ENCODE data around the gene SPAG6.
"Not testable (repeated sequence)": the region's sequence is repeated elsewhere in the genome, so short reads cannot be mapped to it uniquely, and the experiment has no call there.

Gene SPAG6

GRCh38 chr10:22343731-22344130, 1.6 kb upstream of the SPAG6 start:
- no peak for DNase-seq

- DNase-seq, result no peak
Observed at GRCh38 chr10:22344249-22344648, 1.0 kb upstream of the SPAG6 start.

DNA sequence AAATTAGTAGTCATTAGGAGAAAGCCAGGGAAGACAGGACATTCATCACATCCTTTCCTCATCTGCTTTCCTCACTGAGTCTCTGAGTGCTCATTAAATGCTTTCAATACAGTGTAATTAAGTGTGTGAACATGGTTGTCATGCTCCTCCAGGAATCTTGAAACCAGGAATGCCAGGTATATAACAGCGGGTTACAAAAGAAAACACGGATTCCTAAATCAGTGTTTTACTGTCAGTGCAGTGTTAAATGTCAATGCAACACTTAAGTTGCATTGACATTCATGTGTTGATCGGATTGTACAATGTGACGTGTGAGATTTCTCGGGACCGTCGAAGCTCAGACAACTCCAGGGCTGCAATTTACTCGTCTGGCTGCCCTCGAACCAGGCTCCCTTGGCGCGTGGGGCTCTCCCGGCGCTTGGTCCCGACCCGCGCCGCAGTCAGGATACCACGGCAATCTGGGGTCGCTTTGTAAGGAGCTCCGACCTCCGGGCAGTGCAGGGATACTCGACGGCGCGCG, 455 bp upstream of the SPAG6 start:
- DNase-seq, result no peak

- DNase-seq, result no peak
Observed at GRCh38 chr10:22346096-22346661, 883 bp downstream of the SPAG6 start.

DNA sequence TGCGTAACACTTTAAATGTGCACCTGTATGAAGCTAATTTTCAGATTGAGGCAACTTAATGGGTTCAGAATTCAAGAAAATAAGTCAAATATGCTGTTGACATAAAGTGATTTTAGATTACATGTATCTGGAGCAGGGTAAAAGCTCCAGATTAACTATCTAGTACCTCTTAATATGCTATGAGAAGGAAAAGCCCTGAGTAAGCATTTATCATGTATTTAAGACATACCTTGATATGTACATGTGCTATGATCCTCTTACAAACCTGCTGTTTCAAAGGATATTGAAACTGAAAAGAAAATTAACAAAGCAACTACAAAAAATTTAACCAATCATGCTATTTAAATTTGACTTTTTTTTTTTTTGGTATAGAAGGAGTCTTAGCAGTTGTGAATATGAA, 4.5 kb downstream of the SPAG6 start:
- DNase-seq, result no peak

- DNase-seq, result no peak
Observed at GRCh38 chr10:22351131-22351703, 5.9 kb downstream of the SPAG6 start.

GRCh38 chr10:22356324-22356873, 11.1 kb downstream of the SPAG6 start:
- DNase-seq, result no peak

DNA sequence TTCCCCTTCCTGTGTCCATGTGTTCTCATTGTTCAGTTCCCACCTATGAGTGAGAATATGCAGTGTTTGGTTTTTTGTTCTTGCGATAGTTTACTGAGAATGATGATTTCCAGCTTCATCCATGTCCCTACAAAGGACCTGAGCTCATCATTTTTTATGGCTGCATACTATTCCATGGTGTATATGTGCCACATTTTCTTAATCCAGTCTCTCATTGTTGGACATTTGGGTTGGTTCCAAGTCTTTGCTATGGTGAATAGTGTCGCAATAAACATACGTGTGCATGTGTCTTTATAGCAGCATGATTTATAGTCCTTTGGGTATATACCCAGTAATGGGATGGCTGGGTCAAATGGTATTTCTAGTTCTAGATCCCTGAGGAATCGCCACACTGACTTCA, 12.5 kb downstream of the SPAG6 start:
- not testable (repeated sequence) for DNase-seq

DNA sequence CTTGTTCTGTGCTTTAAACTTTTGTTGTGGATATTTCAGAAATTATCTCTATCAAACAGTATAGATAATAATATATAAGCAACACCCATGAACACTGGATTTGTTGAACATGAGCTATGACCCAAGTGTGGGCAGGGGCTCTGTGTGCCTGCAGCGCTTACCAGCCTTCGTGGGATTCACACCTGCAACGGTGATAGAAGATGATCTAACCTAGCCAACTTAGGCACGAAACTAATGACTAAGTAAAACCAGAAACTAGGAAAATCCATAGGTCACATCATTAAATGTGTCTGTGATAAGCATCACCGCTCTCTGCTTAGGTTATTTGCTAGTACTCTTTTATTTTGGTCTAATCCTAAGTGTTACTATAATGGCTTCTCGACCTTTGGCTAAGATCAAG, 18.0 kb downstream of the SPAG6 start:
- DNase-seq, result no peak

GRCh38 chr10:22364407-22365140, 19.3 kb downstream of the SPAG6 start:
- no peak for DNase-seq

GRCh38 chr10:22365233-22365632, 19.9 kb downstream of the SPAG6 start:
- no peak for DNase-seq

- DNase-seq, result no peak
Observed at GRCh38 chr10:22365644-22366434, 20.5 kb downstream of the SPAG6 start.

DNA sequence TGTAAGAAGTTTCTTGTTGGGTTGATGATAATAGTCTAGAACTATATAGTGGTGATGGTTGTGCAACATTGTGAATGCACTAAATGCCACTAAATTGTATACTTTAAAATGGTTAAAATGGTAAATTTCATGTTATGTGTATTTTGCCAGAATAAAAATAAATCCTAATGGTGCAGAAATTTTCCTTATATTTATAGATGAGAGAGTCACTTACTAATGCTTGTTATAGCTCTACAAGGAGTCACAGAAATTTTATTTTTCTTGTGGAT, 21.1 kb downstream of the SPAG6 start:
- no peak for DNase-seq

GRCh38 chr10:22366771-22367170, 21.5 kb downstream of the SPAG6 start:
- DNase-seq, result no peak

DNA sequence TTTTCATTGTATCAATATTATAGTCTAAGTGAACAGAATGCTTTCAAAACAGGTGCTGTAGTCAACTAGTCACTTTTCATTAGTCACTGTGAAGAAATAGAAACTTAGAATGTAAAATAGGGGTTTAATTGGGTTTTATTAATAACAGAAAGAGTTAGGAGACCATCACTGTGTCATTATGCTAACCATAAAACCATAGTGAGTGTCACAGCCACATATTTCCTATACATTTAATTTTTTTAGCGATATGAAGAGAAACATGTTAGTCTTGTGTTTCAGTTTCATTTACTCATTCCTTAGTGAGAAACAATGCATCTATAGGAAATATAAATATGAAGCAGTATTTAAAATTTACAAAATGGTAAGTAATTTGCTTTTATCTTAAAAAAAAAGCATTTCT, 22.2 kb downstream of the SPAG6 start:
- no peak for DNase-seq

DNA sequence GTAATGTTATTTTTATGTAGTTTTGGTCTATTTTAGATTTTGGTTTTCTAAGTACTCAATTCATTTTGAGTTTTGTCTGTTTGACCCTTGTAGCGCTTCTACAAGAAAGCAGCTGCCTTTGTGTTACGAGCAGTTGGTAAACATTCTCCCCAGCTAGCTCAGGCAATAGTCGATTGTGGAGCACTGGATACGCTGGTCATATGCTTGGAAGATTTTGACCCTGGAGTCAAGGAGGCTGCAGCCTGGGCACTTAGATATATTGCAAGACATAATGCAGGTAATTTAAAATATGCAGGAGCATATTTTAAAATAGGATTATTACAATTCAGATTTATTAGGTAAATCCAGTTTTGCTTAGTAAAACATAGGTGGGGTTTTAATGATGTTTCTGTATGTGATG, 23.1 kb downstream of the SPAG6 start:
- DNase-seq, result no peak

- DNase-seq, result no peak
Observed at GRCh38 chr10:22368981-22369380, 23.7 kb downstream of the SPAG6 start.

DNA sequence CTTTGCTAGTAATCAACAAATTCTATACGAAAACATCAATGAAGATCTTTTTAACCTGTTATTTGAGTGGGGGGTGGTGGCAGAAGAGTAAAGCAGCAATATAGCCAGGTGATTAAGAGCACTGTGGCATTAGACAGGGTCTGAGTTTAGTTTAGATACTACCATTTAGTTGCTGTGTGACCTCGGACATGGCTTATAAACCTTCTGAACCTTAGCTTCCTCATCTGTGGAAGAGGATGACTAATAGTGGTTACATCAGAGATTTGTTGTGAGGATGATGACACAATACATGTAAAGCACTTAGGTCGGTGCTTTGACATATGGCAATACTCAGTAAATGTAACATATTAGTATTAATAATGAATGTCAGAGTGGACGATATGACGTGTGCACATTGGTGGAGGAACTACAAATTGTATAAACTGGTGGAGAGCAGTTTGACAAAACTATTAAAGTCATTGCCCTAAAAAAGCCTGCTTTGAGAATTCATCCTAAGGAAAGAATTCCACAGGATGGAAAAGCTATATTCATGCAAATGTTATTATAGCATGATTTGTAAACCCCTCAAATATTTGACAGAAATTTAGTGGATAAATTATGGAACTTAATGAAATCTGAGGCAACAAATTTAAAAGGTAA, 24.3 kb downstream of the SPAG6 start:
- DNase-seq, result no peak

GRCh38 chr10:22370320-22370719, 25.0 kb downstream of the SPAG6 start:
- DNase-seq, result no peak

GRCh38 chr10:22372298-22372697, 27.0 kb downstream of the SPAG6 start:
- DNase-seq, result no peak

- no peak for DNase-seq
Observed at GRCh38 chr10:22372917-22373316, 27.6 kb downstream of the SPAG6 start.

- no peak for DNase-seq
Observed at GRCh38 chr10:22374489-22375126, 29.3 kb downstream of the SPAG6 start.

All from activated naive CD4-positive, alpha-beta T cell treated with anti-CD3 and anti-CD28 coated beads, Interleukin-2, amount 50 U/mL, for 16 hours (primary cell).